SK-N-SH (cell line): Measurements from ENCODE around the gene NTN5. TPM values are rescaled to one million over a fixed set of nuclear protein-coding genes. Genes with fewer than 3 reads are reported as not detected.
"Not testable (repeated sequence)": the region's sequence is repeated elsewhere in the genome, so short reads cannot be mapped to it uniquely, and the experiment has no call there.

Source experiments
- CTCF ChIA-PET: fragments of 300-600, 350-600 bp; formaldehyde crosslinking; extraction: SDS; loops from one replicate; lab custom pipeline; 2021; lab: Yijun Ruan, JAX
- POLR2A ChIA-PET: fragments of 350-600 bp; sonication (Branson Sonifier 250); formaldehyde crosslinking; extraction: SDS; loops from one replicate; lab custom pipeline; 2020; ENCODE audit warnings: antibody characterized with exemption, inconsistent platforms; lab: Yijun Ruan, JAX
- DNase-seq: peaks from one replicate; pipeline ENCODE4 v3.0.0; 2012
- H2AFZ ChIP-seq: fragments of 200-600 bp; sonication (generic); 2 replicates; pipeline ENCODE4 v1.8.1; 2016; ENCODE audit warnings: antibody characterized with exemption, mild to moderate bottlenecking, low read depth
- H3F3A ChIP-seq: fragments of 200-600 bp; sonication (generic); replicated peaks from 2 replicates; pipeline ENCODE3; 2016; ENCODE audit warnings: antibody characterized with exemption, mild to moderate bottlenecking; ENCODE audit not compliant: insufficient read depth
- H3K27ac ChIP-seq, 2 experiments: fragments of 200-500 bp in 1 of 2; fragments of 200-600 bp in 1 of 2; sonication (Bioruptor generic) in 1 of 2; sonication (generic), shearing (Covaris generic) in 1 of 2; 2 replicates each; pipeline versions ENCODE4 v1.5.1 to v1.6.1; 2014 to 2016; ENCODE audit warnings: low read depth in 2 of 2, inconsistent platforms in 1 of 2, low read length in 1 of 2, mild to moderate bottlenecking in 1 of 2, mixed read lengths in 1 of 2
- H3K27me3 ChIP-seq: fragments of 200-600 bp; sonication (generic), shearing (Covaris generic); 2 replicates; pipeline ENCODE4 v1.6.1; 2016; ENCODE audit warnings: mixed run types; ENCODE audit not compliant: insufficient read depth
- H3K36me3 ChIP-seq, 2 experiments: fragments of 200-500 bp in 1 of 2; fragments of 200-600 bp in 1 of 2; sonication (Bioruptor generic) in 1 of 2; sonication (generic) in 1 of 2; replicated peaks in 1 of 2; 2 replicates each; pipeline versions ENCODE3 to v1.5.1; 2014 to 2016; ENCODE audit warnings: low read length in 1 of 2, mild to moderate bottlenecking in 1 of 2; ENCODE audit not compliant: insufficient read depth in 2 of 2, control insufficient read depth in 1 of 2
- H3K4me1 ChIP-seq, 2 experiments: fragments of 200-500 bp in 1 of 2; fragments of 200-600 bp in 1 of 2; sonication (Bioruptor generic) in 1 of 2; sonication (generic), shearing (Covaris generic) in 1 of 2; 2 replicates each; pipeline versions ENCODE4 v1.5.1 to v1.6.1; 2014 to 2016; ENCODE audit warnings: low read depth in 1 of 2, low read length in 1 of 2, mixed run types in 1 of 2; ENCODE audit not compliant: insufficient read depth in 2 of 2, control insufficient read depth in 1 of 2
- H3K4me2 ChIP-seq: fragments of 200-600 bp; sonication (generic), shearing (Covaris generic); 2 replicates; pipeline ENCODE4 v1.6.1; 2017; ENCODE audit warnings: mixed run types
- H3K4me3 ChIP-seq, 2 experiments: fragments of 200-500 bp in 1 of 2; fragments of 200-600 bp in 1 of 2; sonication (Bioruptor generic) in 1 of 2; sonication (generic), shearing (Covaris generic) in 1 of 2; 2 replicates each; pipeline versions ENCODE4 v1.5.1 to v1.8.1; 2014 to 2016; ENCODE audit warnings: low read depth in 2 of 2, inconsistent platforms in 1 of 2, low read length in 1 of 2, mild to moderate bottlenecking in 1 of 2, mixed read lengths in 1 of 2, moderate library complexity in 1 of 2
- H3K79me2 ChIP-seq: fragments of 200-600 bp; sonication (generic); 2 replicates; pipeline ENCODE4 v1.8.1; 2017; ENCODE audit warnings: mild to moderate bottlenecking; ENCODE audit not compliant: insufficient read depth
- H3K9ac ChIP-seq: fragments of 200-600 bp; sonication (generic); 2 replicates; pipeline ENCODE4 v1.6.1; 2017; ENCODE audit warnings: mixed run types
- H3K9me2 ChIP-seq: fragments of 200-600 bp; sonication (generic); 2 replicates; pipeline ENCODE4 v1.6.1; 2017; ENCODE audit warnings: mixed run types
- H3K9me3 ChIP-seq: fragments of 200-600 bp; sonication (generic); 2 replicates; pipeline ENCODE4 v1.6.1; 2017; ENCODE audit warnings: mixed run types, mild to moderate bottlenecking, moderate library complexity
- H4K20me1 ChIP-seq: fragments of 200-600 bp; sonication (generic); 2 replicates; pipeline ENCODE4 v1.6.1; 2017; ENCODE audit warnings: mild to moderate bottlenecking, mixed run types; ENCODE audit not compliant: insufficient read depth
- CHD2 ChIP-seq: fragments of 150-350 bp; IDR thresholded peaks from 2 replicates; pipeline ENCODE4 v1.6.1; 2018; ENCODE audit warnings: low read length; ENCODE audit not compliant: partially characterized antibody
- CTCF ChIP-seq: fragments of 200-600 bp; sonication (generic); IDR thresholded peaks from 2 replicates; pipeline ENCODE4 v1.6.1; 2017; ENCODE audit warnings: antibody characterized with exemption, mild to moderate bottlenecking, moderate library complexity
- EP300 ChIP-seq, 2 experiments: IDR thresholded peaks; 2 replicates each; pipeline versions ENCODE4 v1.4.0 to v1.6.1; 2012; ENCODE audit warnings: borderline replicate concordance in 1 of 2, low read depth in 1 of 2, low read length in 1 of 2
- EZH2phosphoT487 ChIP-seq: fragments of 200-600 bp; sonication (generic); IDR thresholded peaks from 2 replicates; pipeline ENCODE4 v1.6.1; 2017; ENCODE audit warnings: low read depth, mixed run types, mild to moderate bottlenecking, antibody characterized with exemption, moderate library complexity, borderline replicate concordance
- GABPA ChIP-seq: IDR thresholded peaks from 2 replicates; pipeline ENCODE4 v1.4.0; 2012; ENCODE audit warnings: low read depth, mild to moderate bottlenecking
- IRF3 ChIP-seq: fragments of 150-350 bp; IDR thresholded peaks from 2 replicates; pipeline ENCODE4 v1.6.1; 2016; ENCODE audit warnings: mild to moderate bottlenecking, low read depth, low read length
- JUND ChIP-seq: IDR thresholded peaks from 2 replicates; pipeline ENCODE4 v1.4.0; 2012
- MXI1 ChIP-seq: IDR thresholded peaks from 2 replicates; pipeline ENCODE4 v1.6.1; 2012; ENCODE audit warnings: mild to moderate bottlenecking, low read depth, low read length, improper control_type of control experiment
- NRF1 ChIP-seq: IDR thresholded peaks from 2 replicates; pipeline ENCODE4 v1.6.1; 2012; ENCODE audit warnings: low read depth, mild to moderate bottlenecking, low read length
- PBX3 ChIP-seq: IDR thresholded peaks from 2 replicates; pipeline ENCODE4; 2012
- POLR2AphosphoS5 ChIP-seq: IDR thresholded peaks from 2 replicates; pipeline ENCODE4 v1.6.1; 2012; ENCODE audit warnings: low read depth, low read length
- RCOR1 ChIP-seq: fragments of 150-350 bp; IDR thresholded peaks from 2 replicates; pipeline ENCODE4 v1.6.1; 2017; ENCODE audit warnings: antibody characterized with exemption, low read length
- SMC3 ChIP-seq: IDR thresholded peaks from 2 replicates; pipeline ENCODE4 v1.6.1; 2012; ENCODE audit warnings: low read depth, low read length, improper control_type of control experiment
- TCF12 ChIP-seq: IDR thresholded peaks from 2 replicates; pipeline ENCODE4 v1.4.0; 2012
- USF2 ChIP-seq: fragments of 150-350 bp; IDR thresholded peaks from 2 replicates; pipeline ENCODE4 v1.6.1; 2017; ENCODE audit warnings: antibody characterized with exemption, low read length, low read depth, borderline replicate concordance
- WGBS: methylation state at CpG from one replicate; pipeline ENCODE4 v1.1.6; 2017; ENCODE audit warnings: low lambda C conversion rate; 5-methylcytosine and 5-hydroxymethylcytosine counted together
- polyA plus RNA-seq, 3 experiments: library from polyadenylated mRNA; depleted of rRNA; stranded (reverse); fragments of >200 nt; gene quantifications; 2 replicates each; pipeline ENCODE4 v1.2.3, GENCODE V29; 2012

The NTN5 gene
- polyA plus RNA-seq, 1 of the 3 experiments (the other 2 are of a cell fraction): 0.74 TPM

GRCh38 chr19:48695743-48696352 is 23.0 kb upstream of the NTN5 start, which contains the start of gene FUT2 (continued):
- TF ChIP-seq CHD2 (no peak), CTCF (no peak)

- H3K9ac ChIP-seq, DNase-seq, H3K4me1 ChIP-seq, H3K79me2 ChIP-seq, H3K27me3 ChIP-seq, H3K4me3 ChIP-seq, H2AFZ ChIP-seq, H3F3A ChIP-seq, H3K9me2 ChIP-seq, H3K27ac ChIP-seq, H3K4me2 ChIP-seq, POLR2A ChIA-PET, H4K20me1 ChIP-seq, H3K9me3 ChIP-seq, H3K36me3 ChIP-seq: not testable (repeated sequence)
- CTCF ChIA-PET: interaction anchor here (0.9 to 1.2 kb wide), 3 partner anchors 18 to 48 kb away, joined by 3 to 4 read pairs (median 3); partner anchors contain the start of gene CA11
- WGBS: 88% methylated on average over 9 of the region's 9 CpGs
Observed at GRCh38 chr19:48693629-48694028, 20.8 kb upstream of the NTN5 start.

GRCh38 chr19:48689449-48689848 is 16.6 kb upstream of the NTN5 start:
- Histone ChIP-seq H3K79me2 (no peaks in the 10 kb centered on the region), H3K9me3 (no peaks in the 10 kb centered on the region), H3K4me2 (no peak overlapping the region), H3K27ac (no peak overlapping the region), H3K9me2 (no peaks in the 10 kb centered on the region), H3K36me3 (no peaks in the 10 kb centered on the region), H2AFZ (no peak overlapping the region), H3K9ac (no peak overlapping the region), H4K20me1 (no peaks in the 10 kb centered on the region), H3K4me3 (no peak overlapping the region), H3F3A (no peaks in the 10 kb centered on the region), H3K27me3 (no peaks in the 10 kb centered on the region), H3K4me1 (no peaks in the 10 kb centered on the region)
- TF ChIP-seq PBX3 (no peak), EP300 (IDR thresholded peaks at IDR 0.05; ENCODE audit: borderline replicate concordance in 1 of 2, low read depth in 1 of 2, low read length in 1 of 2) (no peak), GABPA (no peak), RCOR1 (no peak), IRF3 (no peak), TCF12 (no peak), SMC3 (no peak), NRF1 (no peak), USF2 (no peak), POLR2AphosphoS5 (no peak), MXI1 (no peak), EZH2phosphoT487 (no peak), JUND (no peak)
- no peak for DNase-seq
- ChIA-PET POLR2A (no interaction called here), CTCF (interaction anchor here (1.0 to 2.3 kb wide), 5 partner anchors 14 to 99 kb away, joined by 3 to 10 read pairs (median 4); no protein-coding TSS in a partner anchor)
- 63% methylated on average over 7 of the region's 7 CpGs for WGBS
